GM18502 (cell line): ENCODE results near the gene MS4A8.

Source experiments
- ATAC-seq: cut with Tn5 transposase; IDR thresholded peaks from one replicate; pipeline ENCODE4 v1.9.1; 2021; ENCODE audit warnings: mild to moderate bottlenecking; ENCODE audit not compliant: unreplicated experiment, poor library complexity

The MS4A8 gene

DNA sequence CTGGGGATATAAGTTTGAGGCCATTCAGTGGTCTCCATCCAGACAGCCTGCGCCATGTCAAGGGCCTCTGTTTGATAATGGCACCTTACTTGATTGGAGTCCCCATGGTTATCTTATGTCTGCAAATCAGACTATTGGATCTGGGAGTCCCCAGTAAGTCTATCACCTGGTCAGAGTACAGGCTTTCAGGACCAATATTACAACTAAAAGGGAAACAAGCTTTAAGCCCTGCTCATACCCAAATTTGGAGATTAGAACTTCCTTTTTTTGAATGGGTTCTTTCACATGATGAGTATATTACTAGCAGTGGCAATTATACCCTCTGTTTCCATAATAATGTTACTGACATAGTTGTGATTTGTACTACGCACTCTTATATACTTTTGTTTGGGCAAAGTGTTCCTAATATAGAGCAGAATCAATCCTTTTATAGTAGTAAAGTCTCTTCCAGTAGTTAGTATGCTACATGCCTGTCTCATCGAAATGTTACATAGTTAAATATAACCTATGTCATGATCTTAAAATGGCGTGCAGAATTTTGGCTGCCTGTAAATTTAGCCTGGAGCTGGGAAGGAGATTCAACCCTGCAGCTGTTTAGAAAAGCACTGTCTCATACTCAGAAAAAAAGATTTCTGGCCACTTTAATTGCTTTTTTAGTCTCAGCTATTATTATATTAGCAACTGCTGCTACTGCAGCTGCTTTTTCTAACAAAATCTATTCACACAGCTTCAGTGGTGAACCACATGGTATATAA, 62.2 kb downstream of the MS4A8 start:
- peak; percentile 32 for ATAC-seq

DNA sequence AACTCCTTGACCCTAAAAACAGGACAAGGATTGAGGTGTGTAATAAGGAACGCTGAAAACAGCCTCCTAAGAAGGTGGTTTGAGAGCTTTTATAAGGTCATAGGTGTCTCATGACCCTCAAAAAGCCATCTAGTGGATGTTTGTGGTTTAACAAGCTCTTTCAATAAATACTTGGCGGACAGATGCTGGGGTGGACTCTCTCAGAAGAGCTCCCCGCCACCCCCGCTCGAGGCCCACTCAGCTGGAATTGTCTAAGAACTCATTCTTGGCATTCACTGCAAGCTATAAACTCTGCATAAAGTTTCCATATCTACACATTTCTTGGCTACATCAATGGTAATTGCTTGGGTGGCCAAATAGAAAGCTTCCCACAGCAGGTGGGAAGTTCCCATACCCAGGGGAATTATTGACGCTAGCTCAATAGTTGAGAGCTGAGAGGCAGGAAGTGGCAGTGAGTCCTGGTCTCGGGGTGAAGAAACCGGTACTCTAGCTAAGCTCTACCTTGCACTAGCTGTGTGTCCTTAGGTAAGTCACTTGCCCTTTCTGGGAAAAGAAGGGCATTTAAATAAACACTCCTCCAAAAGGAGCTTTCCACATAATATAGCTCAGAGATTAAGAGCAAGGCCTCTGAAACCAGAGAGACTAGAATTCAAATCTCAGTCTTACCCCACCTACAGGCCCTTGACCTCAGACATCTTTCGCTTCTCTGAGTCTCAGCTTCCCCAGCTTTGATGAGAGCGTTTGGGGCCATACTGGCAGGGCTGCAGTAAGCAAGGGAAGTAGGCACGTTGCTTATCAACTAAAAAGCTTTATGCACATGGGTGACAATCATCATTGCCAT, 63.7 kb downstream of the MS4A8 start:
- peak; percentile 71 for ATAC-seq

DNA sequence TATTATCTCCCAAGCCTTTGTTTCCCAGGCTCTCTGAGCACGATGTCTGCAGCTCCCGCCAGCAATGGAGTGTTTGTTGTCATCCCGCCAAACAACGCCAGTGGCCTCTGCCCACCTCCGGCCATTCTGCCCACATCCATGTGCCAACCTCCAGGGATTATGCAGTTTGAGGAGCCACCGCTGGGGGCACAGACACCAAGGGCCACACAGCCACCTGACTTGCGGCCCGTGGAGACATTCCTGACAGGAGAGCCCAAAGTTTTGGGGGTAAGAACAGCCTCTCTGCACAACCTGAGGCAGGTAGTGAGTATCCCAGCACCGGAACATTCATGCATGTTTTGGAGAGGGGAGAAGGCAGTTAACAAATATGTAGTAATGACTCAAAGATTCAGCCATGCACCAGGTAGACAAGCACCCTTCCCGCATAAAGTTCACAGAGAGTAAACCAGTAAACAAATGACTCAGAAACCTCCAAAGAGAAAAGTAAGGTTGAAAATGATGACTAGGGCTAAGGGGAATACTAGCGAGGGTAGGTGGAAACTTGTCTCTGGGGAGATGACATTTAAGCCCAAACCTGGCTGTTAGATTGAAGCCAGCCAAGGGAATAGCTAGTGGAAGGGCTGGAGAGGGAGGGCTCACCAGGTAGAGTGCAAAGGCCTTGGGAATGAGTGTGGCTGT, 64.4 kb downstream of the MS4A8 start:
- no peak for ATAC-seq

DNA sequence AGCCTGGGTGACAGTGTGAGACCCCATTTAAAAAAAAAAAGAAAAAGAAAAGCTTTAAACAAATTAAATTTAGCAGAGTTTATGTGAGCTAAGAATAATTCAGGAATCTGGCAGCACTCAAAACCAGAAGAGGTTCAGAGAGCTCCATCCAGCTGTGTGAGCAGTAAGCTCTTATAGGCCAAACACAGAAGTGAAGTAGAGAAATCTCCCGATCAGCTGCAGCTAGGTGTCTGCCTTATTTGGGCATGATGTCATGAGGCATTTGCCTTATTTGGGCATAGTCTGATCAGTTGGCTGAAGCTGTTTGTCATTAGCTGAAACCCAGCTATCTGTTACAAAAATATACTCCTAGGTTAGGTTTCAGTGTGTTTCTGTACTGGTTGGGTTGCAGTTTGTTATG, 65.5 kb downstream of the MS4A8 start:
- peak; percentile 31 for ATAC-seq

DNA sequence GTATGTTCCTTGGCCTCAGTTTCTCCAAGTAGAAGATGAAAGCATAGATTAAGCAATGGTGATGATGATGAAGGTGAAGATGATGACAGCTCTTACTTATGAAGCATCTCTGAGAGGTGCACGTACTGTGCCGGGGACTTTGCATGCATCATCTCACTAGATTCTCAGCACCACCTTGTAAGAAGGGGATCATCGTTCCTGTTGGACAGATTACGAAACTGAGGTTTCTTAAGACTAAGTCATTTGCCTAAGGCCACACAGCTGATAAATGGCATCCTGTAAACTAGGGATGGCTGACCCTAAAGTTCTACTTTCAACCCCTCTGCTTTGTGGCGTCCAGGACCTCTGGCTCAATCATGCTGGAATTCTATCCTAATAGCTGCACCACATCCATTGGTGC, 65.9 kb downstream of the MS4A8 start:
- ATAC-seq = no peak
